SK-N-SH treated with all-trans-retinoic acid at 6 μM for 48 hours (cell line): ENCODE results near the gene DAD1.

Experiments used
- ATAC-seq: fragments of 200-7000 bp; cut with Tn5 transposase; 3 replicates; pipeline ENCODE4 v1.9.1; 2020; ENCODE audit warnings: mild to moderate bottlenecking, moderate library complexity
- ARNTL ChIP-seq: fragments of 450-650 bp; formaldehyde crosslinking; IDR thresholded peaks from 2 replicates; pipeline ENCODE4 v1.5.0; 2020; ENCODE audit warnings: low read depth, mild to moderate bottlenecking, moderate library complexity, borderline replicate concordance
- BACH2 ChIP-seq: fragments of 250-450 bp; sonication (Bioruptor Pico); IDR thresholded peaks from 2 replicates; pipeline ENCODE4 v1.9.0; 2021; ENCODE audit warnings: mild to moderate bottlenecking, borderline replicate concordance
- CSDC2 ChIP-seq: fragments of 250-450 bp; sonication (Bioruptor Pico); IDR thresholded peaks from 2 replicates; pipeline ENCODE4 v1.5.0; 2020; ENCODE audit warnings: mild to moderate bottlenecking, moderate library complexity
- ESRRG ChIP-seq: fragments of 250-450 bp; sonication (Bioruptor Pico); IDR thresholded peaks from 2 replicates; pipeline ENCODE4 v1.6.1; 2021; ENCODE audit warnings: mild to moderate bottlenecking
- GLIS3 ChIP-seq: fragments of 250-450 bp; sonication (Bioruptor Pico); IDR thresholded peaks from 2 replicates; pipeline ENCODE4 v1.5.0; 2020; ENCODE audit warnings: mild to moderate bottlenecking, moderate library complexity
- ISL1 ChIP-seq: fragments of 250-450 bp; sonication (Bioruptor Pico); IDR thresholded peaks from 2 replicates; pipeline ENCODE4 v2.1.2; 2022; ENCODE audit warnings: mild to moderate bottlenecking, moderate library complexity
- OSR1 ChIP-seq: fragments of 250-450 bp; sonication (Bioruptor Pico); IDR thresholded peaks from 2 replicates; pipeline ENCODE4 v1.8.0; 2022; ENCODE audit warnings: moderate library complexity, mild to moderate bottlenecking, inconsistent platforms
- PPARA ChIP-seq: fragments of 250-450 bp; sonication (Bioruptor Pico); IDR thresholded peaks from 2 replicates; pipeline ENCODE4 v1.5.0; 2020; ENCODE audit warnings: mild to moderate bottlenecking, borderline replicate concordance
- RARB ChIP-seq: fragments of 250-450 bp; sonication (Bioruptor Pico); IDR thresholded peaks from 2 replicates; pipeline ENCODE4 v1.8.0; 2021; ENCODE audit warnings: mild to moderate bottlenecking, moderate library complexity
- SNAI2 ChIP-seq: fragments of 250-450 bp; sonication (Bioruptor Pico); IDR thresholded peaks from 2 replicates; pipeline ENCODE4 v1.5.0; 2020; ENCODE audit warnings: mild to moderate bottlenecking, moderate library complexity
- TCF4 ChIP-seq: fragments of 250-450 bp; sonication (Bioruptor Pico); IDR thresholded peaks from 2 replicates; pipeline ENCODE4 v1.8.0; 2021; ENCODE audit warnings: mild to moderate bottlenecking, moderate library complexity, borderline replicate concordance
- TOX ChIP-seq: fragments of 250-450 bp; sonication (Bioruptor Pico); IDR thresholded peaks from 2 replicates; pipeline ENCODE4 v1.8.0; 2021; ENCODE audit warnings: mild to moderate bottlenecking, moderate library complexity, borderline replicate concordance
- ZC3H10 ChIP-seq: fragments of 250-450 bp; sonication (Bioruptor Pico); IDR thresholded peaks from 2 replicates; pipeline ENCODE4 v1.5.1; 2021; ENCODE audit warnings: mild to moderate bottlenecking, moderate library complexity
- ZFP3 ChIP-seq: fragments of 250-450 bp; sonication (Bioruptor Pico); IDR thresholded peaks from 2 replicates; pipeline ENCODE4 v1.5.0; 2020; ENCODE audit warnings: mild to moderate bottlenecking, moderate library complexity
- ZFP30 ChIP-seq: fragments of 450-650 bp; formaldehyde crosslinking; IDR thresholded peaks from 2 replicates; pipeline ENCODE4 v1.5.0; 2022; ENCODE audit warnings: mild to moderate bottlenecking, moderate library complexity
- ZNF565 ChIP-seq: fragments of 450-650 bp; formaldehyde crosslinking; conservative IDR thresholded peaks from 2 replicates; pipeline ENCODE4 v1.5.0; 2020; ENCODE audit warnings: low read depth, mild to moderate bottlenecking, moderate library complexity
- ZNF8 ChIP-seq: fragments of 450-650 bp; formaldehyde crosslinking; IDR thresholded peaks from 2 replicates; pipeline ENCODE4 v1.5.0; 2020; ENCODE audit warnings: mild to moderate bottlenecking, moderate library complexity
- TF ChIP-seq, protein P1 (sequence below): fragments of 250-450 bp; sonication (Bioruptor Pico); IDR thresholded peaks from 2 replicates; pipeline ENCODE4 v1.5.1; 2020; ENCODE audit warnings: low read depth, mild to moderate bottlenecking, moderate library complexity
- TF ChIP-seq, protein P2 (sequence below): fragments of 250-450 bp; sonication (Bioruptor Pico); IDR thresholded peaks from 2 replicates; pipeline ENCODE4 v1.5.1; 2021; ENCODE audit warnings: mild to moderate bottlenecking, moderate library complexity
- TF ChIP-seq, protein P3 (sequence below): fragments of 250-450 bp; sonication (Bioruptor Pico); IDR thresholded peaks from 2 replicates; pipeline ENCODE4 v1.5.0; 2020; ENCODE audit warnings: mild to moderate bottlenecking, moderate library complexity
- TF ChIP-seq, protein P4 (sequence below): fragments of 250-450 bp; sonication (Bioruptor Pico); IDR thresholded peaks from 2 replicates; pipeline ENCODE4 v1.8.0; 2020; ENCODE audit warnings: mild to moderate bottlenecking, moderate library complexity, borderline replicate concordance
- TF ChIP-seq, protein P5 (sequence below): fragments of 250-450 bp; sonication (Bioruptor Pico); IDR thresholded peaks from 2 replicates; pipeline ENCODE4 v1.8.0; 2021; ENCODE audit warnings: low read depth, mild to moderate bottlenecking, moderate library complexity, borderline replicate concordance

The DAD1 gene

DNA sequence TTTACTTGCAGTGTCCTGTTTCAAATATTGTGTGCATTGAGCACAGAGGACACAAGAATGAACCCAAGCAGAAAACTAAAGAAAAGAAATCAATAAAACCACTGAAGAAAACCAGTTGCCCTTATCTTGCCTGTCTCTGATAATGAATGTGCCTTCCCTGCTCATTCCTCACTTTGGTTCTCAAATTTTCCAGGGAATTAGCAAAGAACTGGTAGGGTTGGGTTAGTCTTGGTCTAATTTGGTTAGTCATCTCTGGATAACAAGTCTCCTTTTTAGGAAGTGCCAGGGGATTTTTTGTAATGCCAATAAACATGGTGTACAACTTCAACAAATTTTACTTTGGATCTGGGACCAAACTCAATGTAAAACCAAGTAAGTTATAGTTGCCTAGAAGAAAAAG is 65.7 kb downstream of the DAD1 start:
- TF ChIP-seq SNAI2 (CRISPR knock-in tag) = no peak
- no peak for TF ChIP-seq ZFP3
- no peak for TF ChIP-seq TOX (CRISPR knock-in tag)
- TF ChIP-seq ARNTL = no peak
- TF ChIP-seq PPARA (CRISPR knock-in tag) = no peak
- TF ChIP-seq, protein P1, sequence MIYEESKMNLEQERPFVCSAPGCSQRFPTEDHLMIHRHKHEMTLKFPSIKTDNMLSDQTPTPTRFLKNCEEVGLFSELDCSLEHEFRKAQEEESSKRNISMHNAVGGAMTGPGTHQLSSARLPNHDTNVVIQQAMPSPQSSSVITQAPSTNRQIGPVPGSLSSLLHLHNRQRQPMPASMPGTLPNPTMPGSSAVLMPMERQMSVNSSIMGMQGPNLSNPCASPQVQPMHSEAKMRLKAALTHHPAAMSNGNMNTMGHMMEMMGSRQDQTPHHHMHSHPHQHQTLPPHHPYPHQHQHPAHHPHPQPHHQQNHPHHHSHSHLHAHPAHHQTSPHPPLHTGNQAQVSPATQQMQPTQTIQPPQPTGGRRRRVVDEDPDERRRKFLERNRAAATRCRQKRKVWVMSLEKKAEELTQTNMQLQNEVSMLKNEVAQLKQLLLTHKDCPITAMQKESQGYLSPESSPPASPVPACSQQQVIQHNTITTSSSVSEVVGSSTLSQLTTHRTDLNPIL (CRISPR knock-in tag) = no peak
- TF ChIP-seq RARB (CRISPR knock-in tag) = no peak
- TF ChIP-seq ZNF565 (CRISPR knock-in tag) = no peak
- TF ChIP-seq, protein P2, sequence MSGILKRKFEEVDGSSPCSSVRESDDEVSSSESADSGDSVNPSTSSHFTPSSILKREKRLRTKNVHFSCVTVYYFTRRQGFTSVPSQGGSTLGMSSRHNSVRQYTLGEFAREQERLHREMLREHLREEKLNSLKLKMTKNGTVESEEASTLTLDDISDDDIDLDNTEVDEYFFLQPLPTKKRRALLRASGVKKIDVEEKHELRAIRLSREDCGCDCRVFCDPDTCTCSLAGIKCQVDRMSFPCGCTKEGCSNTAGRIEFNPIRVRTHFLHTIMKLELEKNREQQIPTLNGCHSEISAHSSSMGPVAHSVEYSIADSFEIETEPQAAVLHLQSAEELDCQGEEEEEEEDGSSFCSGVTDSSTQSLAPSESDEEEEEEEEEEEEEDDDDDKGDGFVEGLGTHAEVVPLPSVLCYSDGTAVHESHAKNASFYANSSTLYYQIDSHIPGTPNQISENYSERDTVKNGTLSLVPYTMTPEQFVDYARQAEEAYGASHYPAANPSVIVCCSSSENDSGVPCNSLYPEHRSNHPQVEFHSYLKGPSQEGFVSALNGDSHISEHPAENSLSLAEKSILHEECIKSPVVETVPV = no peak
- TF ChIP-seq, protein P3, sequence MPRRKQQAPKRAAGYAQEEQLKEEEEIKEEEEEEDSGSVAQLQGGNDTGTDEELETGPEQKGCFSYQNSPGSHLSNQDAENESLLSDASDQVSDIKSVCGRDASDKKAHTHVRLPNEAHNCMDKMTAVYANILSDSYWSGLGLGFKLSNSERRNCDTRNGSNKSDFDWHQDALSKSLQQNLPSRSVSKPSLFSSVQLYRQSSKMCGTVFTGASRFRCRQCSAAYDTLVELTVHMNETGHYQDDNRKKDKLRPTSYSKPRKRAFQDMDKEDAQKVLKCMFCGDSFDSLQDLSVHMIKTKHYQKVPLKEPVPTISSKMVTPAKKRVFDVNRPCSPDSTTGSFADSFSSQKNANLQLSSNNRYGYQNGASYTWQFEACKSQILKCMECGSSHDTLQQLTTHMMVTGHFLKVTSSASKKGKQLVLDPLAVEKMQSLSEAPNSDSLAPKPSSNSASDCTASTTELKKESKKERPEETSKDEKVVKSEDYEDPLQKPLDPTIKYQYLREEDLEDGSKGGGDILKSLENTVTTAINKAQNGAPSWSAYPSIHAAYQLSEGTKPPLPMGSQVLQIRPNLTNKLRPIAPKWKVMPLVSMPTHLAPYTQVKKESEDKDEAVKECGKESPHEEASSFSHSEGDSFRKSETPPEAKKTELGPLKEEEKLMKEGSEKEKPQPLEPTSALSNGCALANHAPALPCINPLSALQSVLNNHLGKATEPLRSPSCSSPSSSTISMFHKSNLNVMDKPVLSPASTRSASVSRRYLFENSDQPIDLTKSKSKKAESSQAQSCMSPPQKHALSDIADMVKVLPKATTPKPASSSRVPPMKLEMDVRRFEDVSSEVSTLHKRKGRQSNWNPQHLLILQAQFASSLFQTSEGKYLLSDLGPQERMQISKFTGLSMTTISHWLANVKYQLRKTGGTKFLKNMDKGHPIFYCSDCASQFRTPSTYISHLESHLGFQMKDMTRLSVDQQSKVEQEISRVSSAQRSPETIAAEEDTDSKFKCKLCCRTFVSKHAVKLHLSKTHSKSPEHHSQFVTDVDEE (CRISPR knock-in tag) = no peak
- TF ChIP-seq, protein P4, sequence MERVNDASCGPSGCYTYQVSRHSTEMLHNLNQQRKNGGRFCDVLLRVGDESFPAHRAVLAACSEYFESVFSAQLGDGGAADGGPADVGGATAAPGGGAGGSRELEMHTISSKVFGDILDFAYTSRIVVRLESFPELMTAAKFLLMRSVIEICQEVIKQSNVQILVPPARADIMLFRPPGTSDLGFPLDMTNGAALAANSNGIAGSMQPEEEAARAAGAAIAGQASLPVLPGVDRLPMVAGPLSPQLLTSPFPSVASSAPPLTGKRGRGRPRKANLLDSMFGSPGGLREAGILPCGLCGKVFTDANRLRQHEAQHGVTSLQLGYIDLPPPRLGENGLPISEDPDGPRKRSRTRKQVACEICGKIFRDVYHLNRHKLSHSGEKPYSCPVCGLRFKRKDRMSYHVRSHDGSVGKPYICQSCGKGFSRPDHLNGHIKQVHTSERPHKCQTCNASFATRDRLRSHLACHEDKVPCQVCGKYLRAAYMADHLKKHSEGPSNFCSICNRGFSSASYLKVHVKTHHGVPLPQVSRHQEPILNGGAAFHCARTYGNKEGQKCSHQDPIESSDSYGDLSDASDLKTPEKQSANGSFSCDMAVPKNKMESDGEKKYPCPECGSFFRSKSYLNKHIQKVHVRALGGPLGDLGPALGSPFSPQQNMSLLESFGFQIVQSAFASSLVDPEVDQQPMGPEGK (CRISPR knock-in tag) = no peak
- TF ChIP-seq, protein P5, sequence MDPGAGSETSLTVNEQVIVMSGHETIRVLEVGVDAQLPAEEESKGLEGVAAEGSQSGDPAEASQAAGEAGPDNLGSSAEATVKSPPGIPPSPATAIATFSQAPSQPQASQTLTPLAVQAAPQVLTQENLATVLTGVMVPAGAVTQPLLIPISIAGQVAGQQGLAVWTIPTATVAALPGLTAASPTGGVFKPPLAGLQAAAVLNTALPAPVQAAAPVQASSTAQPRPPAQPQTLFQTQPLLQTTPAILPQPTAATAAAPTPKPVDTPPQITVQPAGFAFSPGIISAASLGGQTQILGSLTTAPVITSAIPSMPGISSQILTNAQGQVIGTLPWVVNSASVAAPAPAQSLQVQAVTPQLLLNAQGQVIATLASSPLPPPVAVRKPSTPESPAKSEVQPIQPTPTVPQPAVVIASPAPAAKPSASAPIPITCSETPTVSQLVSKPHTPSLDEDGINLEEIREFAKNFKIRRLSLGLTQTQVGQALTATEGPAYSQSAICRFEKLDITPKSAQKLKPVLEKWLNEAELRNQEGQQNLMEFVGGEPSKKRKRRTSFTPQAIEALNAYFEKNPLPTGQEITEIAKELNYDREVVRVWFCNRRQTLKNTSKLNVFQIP (CRISPR knock-in tag) = no peak
- TF ChIP-seq ISL1 (CRISPR knock-in tag) = no peak
- TF ChIP-seq OSR1 (CRISPR knock-in tag) = no peak
- TF ChIP-seq GLIS3 = no peak
- no peak for TF ChIP-seq ZC3H10 (CRISPR knock-in tag)
- TF ChIP-seq BACH2 = no peak
- TF ChIP-seq TCF4 (CRISPR knock-in tag) = no peak
- no peak for TF ChIP-seq ZFP30 (CRISPR knock-in tag)
- TF ChIP-seq ZNF8 (CRISPR knock-in tag) = no peak
- ATAC-seq = no peak

DNA sequence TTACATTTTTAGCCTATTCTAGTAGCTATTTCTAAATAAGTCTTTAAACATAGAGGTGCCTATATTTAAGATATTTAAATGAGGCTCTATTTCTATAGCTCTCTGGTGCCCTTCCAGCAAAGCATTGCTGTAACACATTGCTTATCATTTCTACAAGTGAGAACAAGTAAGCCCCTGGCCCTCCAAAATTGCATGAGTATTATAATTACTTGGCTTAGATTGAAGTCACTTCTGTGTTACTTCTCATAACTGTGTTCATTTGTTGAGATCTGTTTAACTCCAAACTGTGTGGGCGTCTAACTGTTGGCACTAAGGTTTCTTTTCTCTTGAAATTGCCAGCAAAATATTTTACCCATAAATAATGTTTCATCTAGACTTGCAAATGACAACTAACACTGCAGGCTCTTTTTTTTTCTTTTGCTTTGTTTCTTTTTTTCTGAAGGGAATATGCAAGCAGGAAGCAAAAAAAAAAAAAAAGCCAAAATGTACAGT is 66.5 kb downstream of the DAD1 start:
- ATAC-seq = no peak
- TF ChIP-seq, protein P2 = no peak
- TF ChIP-seq TOX (CRISPR knock-in tag) (no peak), SNAI2 (CRISPR knock-in tag) (no peak), ESRRG (CRISPR knock-in tag) (no peak), BACH2 (no peak), ZC3H10 (CRISPR knock-in tag) (no peak), PPARA (CRISPR knock-in tag) (no peak), RARB (CRISPR knock-in tag) (no peak), ARNTL (no peak), ZNF565 (CRISPR knock-in tag) (no peak), GLIS3 (no peak), ZFP30 (CRISPR knock-in tag) (no peak), CSDC2 (CRISPR knock-in tag) (no peak), OSR1 (CRISPR knock-in tag) (no peak)
- TF ChIP-seq, protein P1 (CRISPR knock-in tag) = no peak
